Transverse colon (tissue), 4 donors: ENCODE measurements around the gene ABCG2. TPM values are rescaled to one million over a fixed set of nuclear protein-coding genes. Genes with fewer than 3 reads are reported as not detected.

Experiments
- DNase-seq: peaks from one replicate; pipeline ENCODE4 v3.0.0-alpha.2; 2019
- H3K27ac ChIP-seq, 4 donors: fragments of 200-600 bp; sonication (generic); 2 replicates each; pipeline ENCODE4 v1.5.1; 2016 to 2018; ENCODE audit warnings: inconsistent platforms in 4 of 4
- H3K27me3 ChIP-seq: fragments of 200-600 bp; sonication (generic); 2 replicates; pipeline ENCODE4 v1.5.1; 2017; ENCODE audit warnings: inconsistent platforms
- H3K36me3 ChIP-seq, 4 donors: fragments of 200-600 bp; sonication (generic); 2 replicates each; pipeline ENCODE4 v1.5.1; 2017 to 2019; ENCODE audit warnings: inconsistent platforms in 4 of 4
- H3K4me1 ChIP-seq, 4 donors: fragments of 200-600 bp; sonication (generic); 2 replicates each; pipeline ENCODE4 v1.5.1; 2017 to 2020; ENCODE audit warnings: inconsistent platforms in 4 of 4
- H3K4me3 ChIP-seq, 4 donors: fragments of 200-600 bp; sonication (generic); 1 replicate in 1 of 4; 2 replicates in 3 of 4; pipeline versions ENCODE4 v1.5.1 to v1.6.1; 2017 to 2019; ENCODE audit warnings: inconsistent platforms in 4 of 4
- H3K9me3 ChIP-seq, 2 donors: fragments of 200-600 bp; sonication (generic); 2 replicates each; pipeline ENCODE4 v1.5.1; 2017 to 2019; ENCODE audit warnings: inconsistent platforms in 2 of 2
- CTCF ChIP-seq, 5 experiments: fragments of 200-600 bp in 3 of 5; fragments of 450-650 bp in 2 of 5; sonication (generic) in 3 of 5; IDR thresholded peaks; 1 replicate in 2 of 5; 2 replicates in 3 of 5; pipeline ENCODE4 v1.5.1; 2016 to 2017; ENCODE audit warnings: antibody characterized with exemption in 5 of 5, inconsistent platforms in 3 of 5, mild to moderate bottlenecking in 2 of 5, moderate library complexity in 1 of 5
- EP300 ChIP-seq: sonication (generic); formaldehyde crosslinking; IDR thresholded peaks from one replicate; pipeline ENCODE4 v1.6.1; 2017; ENCODE audit warnings: antibody characterized with exemption, low read depth
- POLR2A ChIP-seq: fragments of 450-650 bp; IDR thresholded peaks from one replicate; pipeline ENCODE4 v1.6.1; 2016; ENCODE audit warnings: antibody characterized with exemption, mild to moderate bottlenecking, moderate library complexity
- POLR2AphosphoS5 ChIP-seq, 3 donors: sonication (generic); formaldehyde crosslinking; IDR thresholded peaks; one replicate each; pipeline ENCODE4 v1.6.1; 2016; ENCODE audit warnings: antibody characterized with exemption in 3 of 3
- WGBS, 2 donors: methylation state at CpG; one replicate each; pipeline ENCODE4 v1.1.5; 2018; ENCODE audit warnings: low coverage in 1 of 2; 5-methylcytosine and 5-hydroxymethylcytosine counted together
- in situ Hi-C, 4 donors: fragments of 200-750 bp; cut with MboI; loops; one replicate each; pipeline versions ENCODE4 v1.15.0 to v1.15.1; 2017; ENCODE audit warnings: low sequenced_read_pairs in 3 of 4, low pct_ligation_motif_present in 1 of 4, low pct_unique_long_range_greater_than_20kb in 1 of 4
- intact Hi-C: fragments of 100-400 bp; cut with DNase I; formaldehyde crosslinking; loops from one replicate; pipeline ENCODE4 v1.15.1; 2023; ENCODE audit warnings: low total_unique reads
- total RNA-seq, 4 donors: library from RNA; depleted of rRNA; stranded (reverse); fragments of >200 nt; gene quantifications; one replicate each; pipeline ENCODE4 v1.1.0, GENCODE V29; 2016

ABCG2 gene
- total RNA-seq, 4 donors from 2014 or later, result 5.6 to 36.6 (median 21.4) TPM

DNA sequence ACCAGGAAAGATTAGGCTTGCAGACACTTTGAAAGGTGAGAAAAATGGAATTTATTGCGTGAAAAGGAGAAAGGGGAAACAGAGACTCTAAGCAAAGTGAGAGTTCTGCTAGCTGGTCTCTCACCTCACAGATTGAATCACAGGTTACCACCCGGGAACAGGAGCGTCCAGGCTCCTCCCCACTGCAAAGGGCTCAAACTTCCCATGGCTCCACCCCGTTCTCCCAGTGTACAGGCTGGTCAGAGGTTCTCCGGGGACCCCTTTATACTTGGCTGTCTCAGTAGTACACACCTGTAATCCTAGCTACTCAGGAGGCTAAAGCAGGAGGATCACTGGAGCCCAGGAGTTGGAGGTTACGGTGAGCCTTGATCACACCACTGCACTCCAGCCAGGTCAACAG lies 44.0 kb upstream of the ABCG2 start:
- TF ChIP-seq EP300, result no peak
- no peak for TF ChIP-seq POLR2AphosphoS5 (IDR thresholded peaks at IDR 0.05)
- TF ChIP-seq CTCF (IDR thresholded peaks at IDR 0.05), result no peak
- TF ChIP-seq POLR2A, result no peak
- DNase-seq, result no peak
- 72 to 73% methylated on average over 3 to 6 of the region's 6 CpGs for WGBS, 2 donors
- intact Hi-C loops, result loop anchor here (10.0 kb wide), 1 partner anchor 528 kb away; no protein-coding TSS in a partner anchor
- in situ Hi-C loops, result loop anchor here (10.0 to 25.0 kb wide), 3 partner anchors 148 to 515 kb away; no protein-coding TSS in a partner anchor
- Histone ChIP-seq H3K27me3 (no peaks in the 10 kb centered on the region), H3K9me3 (no peaks in the 10 kb centered on the region), H3K4me3 (no peak overlapping the region), H3K4me1 (peaks cover 0 to 4% (median 1%) of the 10 kb centered on the region in 4 donors), H3K27ac (no peak overlapping the region), H3K36me3 (no peaks in the 10 kb centered on the region)

- intact Hi-C loops, result loop anchor here (10.0 kb wide), 1 partner anchor 525 kb away; no protein-coding TSS in a partner anchor
- no peaks in the 10 kb centered on the region for H3K27me3 ChIP-seq
Observed at GRCh38 chr4:88200186-88200585, 41.7 kb upstream of the ABCG2 start.

GRCh38 chr4:88196523-88197185 lies 38.2 kb upstream of the ABCG2 start:
- H3K4me1 ChIP-seq, result peaks cover 4 to 31% (median 11%) of the 10 kb centered on the region in 4 donors
- DNase-seq, result no peak
- no peaks in the 10 kb centered on the region for H3K9me3 ChIP-seq
- no peaks in the 10 kb centered on the region for H3K27me3 ChIP-seq
- in situ Hi-C loops, result no loop called here
- H3K36me3 ChIP-seq, result no peaks in the 10 kb centered on the region
- H3K27ac ChIP-seq, result peak overlapping the region; percentile 56 to 74 (median 66)
- TF ChIP-seq CTCF (IDR thresholded peaks at IDR 0.05) (no peak), POLR2A (no peak), POLR2AphosphoS5 (IDR thresholded peaks at IDR 0.05) (no peak), EP300 (no peak)
- WGBS, 2 donors, result 47 to 67% methylated on average over 4 of the region's 4 CpGs
- intact Hi-C loops, result no loop called here
- H3K4me3 ChIP-seq, result no peak overlapping the region

More at GRCh38 chr4:88200186-88200585, 41.7 kb upstream of the ABCG2 start:
- no peak for TF ChIP-seq POLR2A
- TF ChIP-seq POLR2AphosphoS5 (IDR thresholded peaks at IDR 0.05), result no peak
- TF ChIP-seq EP300, result no peak
- no peak for TF ChIP-seq CTCF (IDR thresholded peaks at IDR 0.05)
- Histone ChIP-seq H3K36me3 (no peaks in the 10 kb centered on the region), H3K9me3 (no peaks in the 10 kb centered on the region), H3K4me1 (peaks cover 4 to 18% (median 13%) of the 10 kb centered on the region in 4 donors), H3K4me3 (no peak overlapping the region), H3K27ac (no peak overlapping the region)
- WGBS, 2 donors, result 80 to 100% methylated on average over 1 of the region's 1 CpG
- no peak for DNase-seq
- in situ Hi-C loops, result loop anchor here (10.0 to 25.0 kb wide), 3 partner anchors 145 to 513 kb away; no protein-coding TSS in a partner anchor

GRCh38 chr4:88196013-88196365 lies 37.5 kb upstream of the ABCG2 start:
- in situ Hi-C loops (no loop called here), intact Hi-C loops (no loop called here)
- no peak for DNase-seq
- Histone ChIP-seq H3K36me3 (no peaks in the 10 kb centered on the region), H3K9me3 (no peaks in the 10 kb centered on the region), H3K27me3 (no peaks in the 10 kb centered on the region), H3K4me3 (no peak overlapping the region), H3K4me1 (peaks cover 4 to 36% (median 11%) of the 10 kb centered on the region in 4 donors), H3K27ac (peak overlapping the region; percentile 56 to 74 (median 66))
- no peak for TF ChIP-seq CTCF (IDR thresholded peaks at IDR 0.05)
- TF ChIP-seq POLR2A, result no peak
- no peak for TF ChIP-seq POLR2AphosphoS5 (IDR thresholded peaks at IDR 0.05)
- 52% methylated on average over 4 of the region's 4 CpGs; no CpG with 5 or more reads in 1 of the 2 donors for WGBS, 2 donors
